HT1080 (cell line): ENCODE measurements around the gene ZNF142. TPM values are rescaled to one million over a fixed set of nuclear protein-coding genes. Genes with fewer than 3 reads are reported as not detected.

Source experiments
- small RNA-seq: library from RNA; depleted of rRNA; stranded (forward); fragments of <200 nt; gene quantifications from one replicate; pipeline ENCODE3, GENCODE V24; 2014
- total RNA-seq: library from RNA; depleted of rRNA; stranded (reverse); fragments of >200 nt; shearing (Covaris generic); gene quantifications from 2 replicates; pipeline ENCODE4 v1.2.3, GENCODE V29; 2014; rRNA removed

The ZNF142 gene
- total RNA-seq, 1 experiment from 2014 or later: 26.0 TPM

Small RNA genes lying within 50 kb of the gene (small RNA-seq; reads per million reads assigned to genes)
- not detected for gene RNU6-136P

Other genes starting within 250 kb of the ZNF142 start
- 0.05 TPM in 1 of 2 replicates, not detected in the other for gene VIL1, start 240.5 kb downstream of the ZNF142 start, total RNA-seq
- 7.7 and 8.7 TPM in 2 replicates for gene USP37, start 91.3 kb downstream of the ZNF142 start, total RNA-seq
- gene CNOT9, start 90.8 kb downstream of the ZNF142 start, total RNA-seq: 80.1 and 101 TPM in 2 replicates
- 1.7 and 2.4 TPM in 2 replicates for gene PLCD4, start 51.7 kb downstream of the ZNF142 start, total RNA-seq
- 69.2 and 80.7 TPM in 2 replicates for gene BCS1L, start 60 bp upstream of the ZNF142 start, total RNA-seq
- gene RNF25, start 12.4 kb upstream of the ZNF142 start, total RNA-seq: 106 TPM in 2 replicates
- 11.0 and 14.9 TPM in 2 replicates for gene STK36, start 12.5 kb upstream of the ZNF142 start, total RNA-seq
- 21.6 and 22.9 TPM in 2 replicates for gene TTLL4, start 51.2 kb upstream of the ZNF142 start, total RNA-seq
- not detected in 2 replicates for gene CYP27A1, start 122.5 kb upstream of the ZNF142 start, total RNA-seq
- gene PRKAG3, start 172.2 kb upstream of the ZNF142 start, total RNA-seq: not detected in 2 replicates
- not detected in 2 replicates for gene WNT6, start 200.2 kb upstream of the ZNF142 start, total RNA-seq
- 0.20 TPM in 1 of 2 replicates, not detected in the other for gene WNT10A, start 221.2 kb upstream of the ZNF142 start, total RNA-seq